Keratinocyte (primary cell): ENCODE results near the gene RPRD1B. TPM values are rescaled to one million over a fixed set of nuclear protein-coding genes. Genes with fewer than 3 reads are reported as not detected.

Experiments
- DNase-seq: peaks from one replicate; pipeline ENCODE4 v3.0.0-alpha.2; 2011; ENCODE audit warnings: low read depth, missing footprints, low spot score
- FAIRE-seq: peaks from 2 replicates; lab custom pipeline; 2011; peaks lifted over from hg19 to GRCh38; lab: Jason Lieb, UNC
- H2AFZ ChIP-seq: 2 replicates; pipeline ENCODE4 v1.6.0; 2012; ENCODE audit warnings: low read length, control low read depth, inconsistent platforms; ENCODE audit not compliant: control insufficient read depth
- H3K27ac ChIP-seq: 2 replicates; pipeline ENCODE4 v1.5.1; 2011; ENCODE audit warnings: low read length; ENCODE audit not compliant: control insufficient read depth, insufficient read depth
- H3K27me3 ChIP-seq: 3 replicates; pipeline ENCODE4 v1.6.0; 2011; ENCODE audit warnings: low read length; ENCODE audit not compliant: control insufficient read depth, insufficient read depth; ENCODE audit errors: extremely low read depth
- H3K36me3 ChIP-seq, 2 experiments: 2 replicates in 1 of 2; 3 replicates in 1 of 2; pipeline ENCODE4 v1.5.1; 2011; ENCODE audit warnings: low read length in 2 of 2, mild to moderate bottlenecking in 1 of 2; ENCODE audit not compliant: control insufficient read depth in 2 of 2, insufficient read depth in 2 of 2; ENCODE audit errors: extremely low read depth in 1 of 2
- H3K4me1 ChIP-seq: 3 replicates; pipeline ENCODE4 v1.5.1; 2011; ENCODE audit warnings: low read length; ENCODE audit not compliant: control insufficient read depth, insufficient read depth; ENCODE audit errors: extremely low read depth
- H3K4me2 ChIP-seq: 3 replicates; pipeline ENCODE4 v1.6.0; 2011; ENCODE audit warnings: low read depth, low read length; ENCODE audit not compliant: control insufficient read depth, insufficient read depth; ENCODE audit errors: extremely low read depth
- H3K4me3 ChIP-seq, 3 experiments: fragments of 200-600 bp in 1 of 3; sonication (generic) in 1 of 3; 2 replicates in 2 of 3; 3 replicates in 1 of 3; pipeline ENCODE4 v1.5.1; 2011 to 2016; ENCODE audit warnings: low read length in 3 of 3, mild to moderate bottlenecking in 3 of 3, control low read depth in 2 of 3, inconsistent platforms in 1 of 3, low read depth in 1 of 3, mixed read lengths in 1 of 3, mixed run types in 1 of 3, moderate library complexity in 1 of 3; ENCODE audit not compliant: control insufficient read depth in 2 of 3, insufficient read depth in 2 of 3; ENCODE audit errors: extremely low read depth in 1 of 3
- H3K79me2 ChIP-seq: 2 replicates; pipeline ENCODE4 v1.6.0; 2012; ENCODE audit warnings: low read length; ENCODE audit not compliant: control insufficient read depth, insufficient read depth
- H3K9ac ChIP-seq: 3 replicates; pipeline ENCODE4 v1.6.0; 2011; ENCODE audit warnings: low read length; ENCODE audit not compliant: control insufficient read depth, insufficient read depth; ENCODE audit errors: extremely low read depth
- H3K9me1 ChIP-seq: 3 replicates; pipeline ENCODE4 v1.6.0; 2011; ENCODE audit warnings: low read length; ENCODE audit not compliant: control insufficient read depth, insufficient read depth; ENCODE audit errors: extremely low read depth
- H3K9me3 ChIP-seq: 2 replicates; pipeline ENCODE4 v1.5.1; 2012; ENCODE audit warnings: low read depth, low read length; ENCODE audit not compliant: control insufficient read depth
- H4K20me1 ChIP-seq: 3 replicates; pipeline ENCODE4 v1.6.0; 2011; ENCODE audit warnings: low read length; ENCODE audit not compliant: control insufficient read depth, insufficient read depth; ENCODE audit errors: extremely low read depth
- EZH2 ChIP-seq: IDR thresholded peaks from one replicate; pipeline ENCODE4 v1.6.1; 2012; ENCODE audit warnings: inconsistent platforms, mild to moderate bottlenecking, low read length, moderate library complexity
- dilution Hi-C: fragments of 300-500 bp; cut with MboI; formaldehyde crosslinking; loops from one replicate; pipeline ENCODE4 v1.7.0; 2020; ENCODE audit warnings: low sequenced_read_pairs; ENCODE audit not compliant: extremely low pct_ligation_motif_present
- polyA plus RNA-seq, 5 experiments: library from polyadenylated mRNA; depleted of rRNA in 3 of 5; stranded (reverse) in 3 of 5; stranded (forward) in 1 of 5; unstranded in 1 of 5; fragments of >200 nt; gene quantifications; 1 replicate in 1 of 5; 2 replicates in 3 of 5; 3 replicates in 1 of 5; pipeline versions ENCODE4 v1.2.1 to v1.2.3, GENCODE V29; 2011 to 2012; ENCODE audit warnings: missing spikeins in 2 of 5, low read depth in 1 of 5, low replicate concordance in 1 of 5
- TF ChIP-seq, protein P1 (sequence below), 3 experiments: IDR thresholded peaks in 1 of 3; conservative IDR thresholded peaks in 1 of 3; optimal IDR thresholded peaks in 1 of 3; 2 replicates in 2 of 3; 3 replicates in 1 of 3; pipeline versions ENCODE3 to v1.5.1; 2011; ENCODE audit warnings: low read length in 3 of 3, mild to moderate bottlenecking in 3 of 3, moderate library complexity in 2 of 3, control low read depth in 1 of 3, inconsistent platforms in 1 of 3; ENCODE audit not compliant: insufficient read depth in 2 of 3; ENCODE audit errors: extremely low read depth in 1 of 3

RPRD1B gene
- polyA plus RNA-seq, 1 donor (not counting 4 experiments of a cell fraction or from before 2014, with no cell fraction given) = 19.9 TPM

DNA sequence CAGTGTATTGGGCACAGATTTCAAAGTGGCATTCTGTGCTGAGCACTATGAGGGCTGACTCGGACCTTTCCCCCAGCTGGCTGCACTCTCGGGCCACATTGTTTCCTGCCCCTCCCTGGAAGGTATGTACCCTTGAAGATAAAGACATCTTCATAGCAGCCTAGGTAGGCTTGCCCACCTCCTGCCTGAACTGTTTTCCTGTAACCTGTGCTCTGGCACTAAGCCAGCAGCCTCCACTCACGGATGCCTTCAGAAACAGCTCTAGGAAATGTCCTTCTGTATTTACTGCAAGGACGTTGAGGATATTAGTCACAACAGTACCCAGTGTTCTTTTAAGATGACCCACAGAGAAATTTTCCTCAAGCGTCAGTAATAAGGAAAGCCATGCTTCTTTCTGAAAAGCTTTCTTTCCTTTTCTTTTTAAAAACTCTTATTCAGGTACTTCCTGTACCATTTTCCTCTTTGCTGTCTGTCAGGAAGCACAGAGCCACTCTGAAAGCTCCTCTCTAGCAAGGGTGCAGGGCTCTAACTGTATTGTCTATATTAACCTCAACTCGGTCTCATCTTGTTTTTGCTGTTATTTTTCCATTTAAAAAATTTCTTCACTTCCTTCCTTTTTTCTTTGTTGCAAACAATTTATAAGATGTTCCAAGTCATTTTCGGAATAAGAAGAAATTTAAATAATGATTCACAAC lies 43.8 kb upstream of the RPRD1B start:
- DNase-seq = no peak
- peak overlapping the region; percentile 28 for H3K27ac ChIP-seq
- no peak overlapping the region for H3K4me2 ChIP-seq
- FAIRE-seq = no peak
- no peak overlapping the region for H3K4me3 ChIP-seq
- H3K27me3 ChIP-seq = no peaks in the 10 kb centered on the region
- H3K79me2 ChIP-seq = no peaks in the 10 kb centered on the region
- H3K4me1 ChIP-seq = peaks cover 29% of the 10 kb centered on the region
- TF ChIP-seq EZH2 = no peak
- TF ChIP-seq, protein P1, sequence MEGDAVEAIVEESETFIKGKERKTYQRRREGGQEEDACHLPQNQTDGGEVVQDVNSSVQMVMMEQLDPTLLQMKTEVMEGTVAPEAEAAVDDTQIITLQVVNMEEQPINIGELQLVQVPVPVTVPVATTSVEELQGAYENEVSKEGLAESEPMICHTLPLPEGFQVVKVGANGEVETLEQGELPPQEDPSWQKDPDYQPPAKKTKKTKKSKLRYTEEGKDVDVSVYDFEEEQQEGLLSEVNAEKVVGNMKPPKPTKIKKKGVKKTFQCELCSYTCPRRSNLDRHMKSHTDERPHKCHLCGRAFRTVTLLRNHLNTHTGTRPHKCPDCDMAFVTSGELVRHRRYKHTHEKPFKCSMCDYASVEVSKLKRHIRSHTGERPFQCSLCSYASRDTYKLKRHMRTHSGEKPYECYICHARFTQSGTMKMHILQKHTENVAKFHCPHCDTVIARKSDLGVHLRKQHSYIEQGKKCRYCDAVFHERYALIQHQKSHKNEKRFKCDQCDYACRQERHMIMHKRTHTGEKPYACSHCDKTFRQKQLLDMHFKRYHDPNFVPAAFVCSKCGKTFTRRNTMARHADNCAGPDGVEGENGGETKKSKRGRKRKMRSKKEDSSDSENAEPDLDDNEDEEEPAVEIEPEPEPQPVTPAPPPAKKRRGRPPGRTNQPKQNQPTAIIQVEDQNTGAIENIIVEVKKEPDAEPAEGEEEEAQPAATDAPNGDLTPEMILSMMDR (optimal IDR thresholded peaks at IDR 0.05 in 1 of 3, IDR thresholded peaks at IDR 0.05 in 1 of 3, conservative IDR thresholded peaks at IDR 0.05 in 1 of 3; ENCODE audit: extremely low read depth in 1 of 3, insufficient read depth in 2 of 3, low read length in 3 of 3) = no peak
- H4K20me1 ChIP-seq = no peaks in the 10 kb centered on the region
- H3K9me3 ChIP-seq = no peaks in the 10 kb centered on the region
- peaks cover 1 to 21% of the 10 kb centered on the region in 2 experiments for H3K36me3 ChIP-seq
- peaks cover 3% of the 10 kb centered on the region for H3K9me1 ChIP-seq
- no peak overlapping the region for H3K9ac ChIP-seq
- no peak overlapping the region for H2AFZ ChIP-seq
- dilution Hi-C loops = no loop called here

DNA sequence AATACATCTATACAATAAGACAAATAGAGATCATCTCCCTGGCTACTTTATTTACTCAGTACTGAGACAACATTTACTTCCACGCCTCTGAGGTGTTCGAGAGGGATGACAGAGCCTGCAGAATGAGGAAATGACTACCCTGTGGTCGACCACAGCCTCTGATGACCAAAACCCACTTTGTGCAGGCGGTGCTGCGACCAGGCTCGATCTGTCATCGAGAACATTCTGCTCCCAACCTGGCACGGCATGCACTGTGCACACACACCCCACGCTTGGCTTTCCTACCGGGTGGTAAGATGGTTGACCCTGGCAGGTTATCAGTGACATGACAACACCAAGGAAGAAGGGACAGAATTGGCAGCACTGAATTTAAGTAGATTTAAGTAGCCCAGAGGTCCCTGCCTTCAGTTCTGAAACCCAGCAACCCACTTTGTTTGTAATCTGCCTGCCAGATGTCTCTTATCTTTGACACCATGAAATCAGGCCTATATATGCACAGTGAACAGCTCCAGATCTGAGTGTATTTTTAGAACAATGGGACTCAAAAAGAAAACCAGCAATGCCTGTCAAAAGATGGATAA lies 42.9 kb upstream of the RPRD1B start:
- no peak overlapping the region for H2AFZ ChIP-seq
- H3K36me3 ChIP-seq = peaks cover 6 to 29% of the 10 kb centered on the region in 2 experiments
- peaks cover 3% of the 10 kb centered on the region for H3K9me1 ChIP-seq
- no peaks in the 10 kb centered on the region for H3K9me3 ChIP-seq
- dilution Hi-C loops = no loop called here
- H3K4me3 ChIP-seq = no peak overlapping the region
- peaks cover 29% of the 10 kb centered on the region for H3K4me1 ChIP-seq
- H3K4me2 ChIP-seq = no peak overlapping the region
- no peak for FAIRE-seq
- peak overlapping the region; percentile 42 for H3K27ac ChIP-seq
- H4K20me1 ChIP-seq = no peaks in the 10 kb centered on the region
- no peak overlapping the region for H3K9ac ChIP-seq
- no peak for TF ChIP-seq EZH2
- TF ChIP-seq, protein P1 (optimal IDR thresholded peaks at IDR 0.05 in 1 of 3, IDR thresholded peaks at IDR 0.05 in 1 of 3, conservative IDR thresholded peaks at IDR 0.05 in 1 of 3; ENCODE audit: extremely low read depth in 1 of 3, insufficient read depth in 2 of 3, low read length in 3 of 3) = no peak
- no peaks in the 10 kb centered on the region for H3K79me2 ChIP-seq
- no peaks in the 10 kb centered on the region for H3K27me3 ChIP-seq
- DNase-seq = peak; percentile 15
